Activated CD4-positive, alpha-beta T cell treated with anti-CD3 and anti-CD28 coated beads, Interleukin-2, amount 50 U/mL, for 24 hours (primary cell): ENCODE results near the gene SMIM22.
A peak's percentile ranks its signal among the peaks of the same experiment; 100 is the strongest.

Experiments used
- DNase-seq, 2 donors: peaks; one replicate each; pipeline ENCODE4 v3.0.0-alpha.2; 2020; ENCODE audit warnings: low read depth in 1 of 2, low spot score in 1 of 2

SMIM22 gene

GRCh38 chr16:4795181-4795827 is at the start of gene SMIM22:
Gene SMIM22, plus strand, starts transcription at chr16:4795369. Its CDS starts 366 bp downstream, at chr16:4795735.
- no peak for DNase-seq

GRCh38 chr16:4746215-4746614 is 49.0 kb upstream of the SMIM22 start:
- DNase-seq = no peak

GRCh38 chr16:4746991-4747574 is 48.1 kb upstream of the SMIM22 start:
- no peak for DNase-seq

GRCh38 chr16:4747906-4748681 is 47.1 kb upstream of the SMIM22 start:
- no peak for DNase-seq

- no peak for DNase-seq
Observed at GRCh38 chr16:4748682-4749411, 46.3 kb upstream of the SMIM22 start.

- no peak for DNase-seq
Observed at GRCh38 chr16:4749700-4750257, 45.4 kb upstream of the SMIM22 start.

GRCh38 chr16:4750896-4751295 is 44.3 kb upstream of the SMIM22 start:
- no peak for DNase-seq

- no peak for DNase-seq
Observed at GRCh38 chr16:4752351-4753100, 42.6 kb upstream of the SMIM22 start.

GRCh38 chr16:4753227-4753626 is 41.9 kb upstream of the SMIM22 start:
- no peak for DNase-seq

GRCh38 chr16:4754865-4755264 is 40.3 kb upstream of the SMIM22 start:
- DNase-seq = no peak

GRCh38 chr16:4755687-4756086 is 39.5 kb upstream of the SMIM22 start:
- no peak for DNase-seq

GRCh38 chr16:4760221-4760910 is 34.8 kb upstream of the SMIM22 start:
- DNase-seq = no peak

- DNase-seq = no peak
Observed at GRCh38 chr16:4762205-4762604, 33.0 kb upstream of the SMIM22 start.

- DNase-seq = no peak
Observed at GRCh38 chr16:4763791-4764190, 31.4 kb upstream of the SMIM22 start.

GRCh38 chr16:4765511-4766474 is 29.4 kb upstream of the SMIM22 start:
- DNase-seq = no peak

GRCh38 chr16:4766875-4767628 is 28.1 kb upstream of the SMIM22 start, which contains the start of gene ZNF500:
Gene ZNF500, minus strand, starts transcription at chr16:4767162. Its CDS starts 1,184 bp downstream, at chr16:4765978.
- peak; percentile 95 to 96 for DNase-seq

GRCh38 chr16:4767872-4768548 is 27.2 kb upstream of the SMIM22 start:
- no peak for DNase-seq
